T-helper 2 cell treated with Interferon-gamma antibody and Interleukin-4, amounts not matched to agents 100 ng/mL and 5 ng/mL, for 36 hours (primary cell): ENCODE results near the gene CNN1. TPM values are rescaled to one million over a fixed set of nuclear protein-coding genes. Genes with fewer than 3 reads are reported as not detected.

ENCODE experiments used
- intact Hi-C: fragments of 100-400 bp; cut with micrococcal nuclease; formaldehyde crosslinking; loops from one replicate; pipeline ENCODE4 v1.15.1; 2023
- total RNA-seq: library from RNA; stranded (reverse); gene quantifications from 2 replicates; pipeline ENCODE4 v1.2.3, GENCODE V29; 2022

CNN1 gene
- total RNA-seq, 1 donor from 2014 or later = not detected

DNA sequence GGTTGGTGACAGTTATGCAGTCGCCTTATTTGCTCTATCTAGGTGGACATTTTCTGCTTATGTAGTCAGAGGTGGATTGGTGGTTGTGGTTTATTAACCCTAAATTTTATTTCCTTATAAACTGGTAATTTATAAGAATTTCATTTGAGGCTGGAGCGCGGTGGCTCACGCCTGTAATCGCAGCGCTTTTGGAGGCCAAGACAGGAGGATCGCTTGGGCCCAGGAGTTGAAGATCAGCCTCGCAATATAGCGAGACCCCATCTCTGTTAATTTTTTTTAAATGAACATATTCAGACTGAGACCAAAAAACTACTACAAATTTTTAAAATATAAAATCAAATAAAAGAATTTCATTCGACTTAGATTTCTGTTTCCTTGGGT is 59.4 kb downstream of the CNN1 start:
- intact Hi-C loops = loop anchor here (5.0 kb wide), 1 partner anchor 139 kb away; the partner anchor contains the start of gene ZNF823

GRCh38 chr19:11598746-11599145 is 60.1 kb downstream of the CNN1 start:
- intact Hi-C loops = loop anchor here (5.0 kb wide), 1 partner anchor 139 kb away; the partner anchor contains the start of gene ZNF823

DNA sequence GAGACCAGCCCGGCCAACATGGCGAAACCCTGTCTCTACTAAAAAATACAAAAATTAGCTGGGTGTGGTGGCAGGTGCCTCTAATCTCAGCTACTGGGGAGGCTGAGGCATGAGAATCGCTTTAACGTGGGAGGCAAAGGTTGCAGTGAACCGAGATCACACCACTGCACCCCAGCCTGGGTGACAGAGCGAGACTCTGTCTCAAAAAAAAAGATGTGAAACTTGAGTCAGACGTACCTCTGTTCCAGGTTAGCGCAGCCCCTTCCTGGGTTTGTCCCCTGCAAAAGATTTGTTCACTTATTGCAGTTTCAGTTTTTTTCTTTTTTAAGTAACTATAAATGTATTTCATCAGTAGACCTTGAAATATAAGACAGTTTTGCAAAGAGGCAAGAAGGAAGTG is 61.1 kb downstream of the CNN1 start:
- intact Hi-C loops = loop anchor here (5.0 kb wide), 1 partner anchor 138 kb away; the partner anchor contains the start of gene ZNF823

Other genes starting within 250 kb of the CNN1 start
- not detected in 2 replicates for gene TSPAN16, start 242.7 kb upstream of the CNN1 start, total RNA-seq
- gene RAB3D, start 199.2 kb upstream of the CNN1 start, total RNA-seq = 7.2 and 7.4 TPM in 2 replicates
- 26.3 and 28.4 TPM in 2 replicates for gene TMEM205, start 192.6 kb upstream of the CNN1 start, total RNA-seq
- gene CCDC159, start 192.3 kb upstream of the CNN1 start, total RNA-seq = 14.1 and 15.6 TPM in 2 replicates
- 1.8 and 1.9 TPM in 2 replicates for gene PLPPR2, start 183.4 kb upstream of the CNN1 start, total RNA-seq
- 2.6 and 3.6 TPM in 2 replicates for gene SWSAP1, start 164.2 kb upstream of the CNN1 start, total RNA-seq
- 4.4 TPM in 2 replicates for gene EPOR, start 154.5 kb upstream of the CNN1 start, total RNA-seq
- not detected in 2 replicates for gene RGL3, start 119.5 kb upstream of the CNN1 start, total RNA-seq
- gene ODAD3, start 103.7 kb upstream of the CNN1 start, total RNA-seq = 0.09 TPM in 1 of 2 replicates, not detected in the other
- 309 and 327 TPM in 2 replicates for gene PRKCSH, start 103.2 kb upstream of the CNN1 start, total RNA-seq
- gene ELAVL3, start 57.8 kb upstream of the CNN1 start, total RNA-seq = 0.32 TPM in 1 of 2 replicates, not detected in the other
- gene ZNF653, start 33.0 kb upstream of the CNN1 start, total RNA-seq = 17.4 and 19.6 TPM in 2 replicates
- gene ECSIT, start 9.7 kb upstream of the CNN1 start, total RNA-seq = 28.6 and 28.8 TPM in 2 replicates
- 57.1 and 58.5 TPM in 2 replicates for gene ELOF1, start 20.4 kb downstream of the CNN1 start, total RNA-seq
- gene ACP5, start 38.8 kb downstream of the CNN1 start, total RNA-seq = 34.4 and 34.5 TPM in 2 replicates
- gene ZNF627, start 58.6 kb downstream of the CNN1 start, total RNA-seq = 4.5 and 5.0 TPM in 2 replicates
- 4.8 and 5.4 TPM in 2 replicates for gene ZNF823, start 200.1 kb downstream of the CNN1 start, total RNA-seq
- 5.6 and 6.0 TPM in 2 replicates for gene ZNF441, start 228.1 kb downstream of the CNN1 start, total RNA-seq